Embryonic facial prominence (tissue), 1 donor: ENCODE results near the gene KLHDC10.
A peak's percentile ranks its signal among the peaks of the same experiment; 100 is the strongest.
"Not testable (repeated sequence)": the region's sequence is repeated elsewhere in the genome, so short reads cannot be mapped to it uniquely, and the experiment has no call there.

Experiments
- DNase-seq: peaks from one replicate; pipeline ENCODE4 v3.0.0-alpha.2; 2016; ENCODE audit errors: extremely low spot score

KLHDC10 gene

GRCh38 chr7:130141161-130141883, 71.0 kb downstream of the KLHDC10 start:
- DNase-seq: peak; percentile 90

GRCh38 chr7:130141884-130142653, 71.7 kb downstream of the KLHDC10 start:
- no peak for DNase-seq

GRCh38 chr7:130142654-130143333, 72.5 kb downstream of the KLHDC10 start:
- DNase-seq: no peak

GRCh38 chr7:130143334-130143732, 73.0 kb downstream of the KLHDC10 start:
- no peak for DNase-seq

- DNase-seq: no peak
Measured at GRCh38 chr7:130143986-130144311, 73.6 kb downstream of the KLHDC10 start.

- DNase-seq: no peak
Measured at GRCh38 chr7:130144312-130145171, 74.2 kb downstream of the KLHDC10 start.

- no peak for DNase-seq
Measured at GRCh38 chr7:130145424-130146100, 75.2 kb downstream of the KLHDC10 start.

GRCh38 chr7:130146142-130146541, 75.8 kb downstream of the KLHDC10 start:
- not testable (repeated sequence) for DNase-seq

GRCh38 chr7:130146693-130147405, 76.5 kb downstream of the KLHDC10 start:
- no peak for DNase-seq

- DNase-seq: no peak
Measured at GRCh38 chr7:130147710-130148325, 77.5 kb downstream of the KLHDC10 start.

GRCh38 chr7:130148561-130148960, 78.2 kb downstream of the KLHDC10 start:
- DNase-seq: no peak

- no peak for DNase-seq
Measured at GRCh38 chr7:130149281-130150139, 79.2 kb downstream of the KLHDC10 start.

- DNase-seq: no peak
Measured at GRCh38 chr7:130150587-130150986, 80.3 kb downstream of the KLHDC10 start.

- DNase-seq: no peak
Measured at GRCh38 chr7:130151591-130152492, 81.5 kb downstream of the KLHDC10 start.

GRCh38 chr7:130152493-130153210, 82.3 kb downstream of the KLHDC10 start:
- DNase-seq: no peak

GRCh38 chr7:130153211-130153908, 83.0 kb downstream of the KLHDC10 start:
- no peak for DNase-seq

- DNase-seq: no peak
Measured at GRCh38 chr7:130154131-130154500, 83.8 kb downstream of the KLHDC10 start.
